IMR-90 (cell line): ENCODE data around the gene ZNF783.

Experiments
- BHLHE40 ChIP-seq: fragments of 150-350 bp; IDR thresholded peaks from 2 replicates; pipeline ENCODE4 v1.6.1; 2016; ENCODE audit warnings: mild to moderate bottlenecking, low read depth, low read length
- MXI1 ChIP-seq: IDR thresholded peaks from 2 replicates; pipeline ENCODE4 v1.6.1; 2012; ENCODE audit warnings: low read depth, mild to moderate bottlenecking, low read length, moderate library complexity, borderline replicate concordance
- POLR2A ChIP-seq: IDR thresholded peaks from 2 replicates; pipeline ENCODE4 v1.6.1; 2012; ENCODE audit warnings: mild to moderate bottlenecking, low read depth, low read length
- RAD21 ChIP-seq: IDR thresholded peaks from 2 replicates; pipeline ENCODE4 v1.6.1; 2012; ENCODE audit warnings: low read length, improper control_type of control experiment
- RCOR1 ChIP-seq: IDR thresholded peaks from 2 replicates; pipeline ENCODE4 v1.6.1; 2012; ENCODE audit warnings: mild to moderate bottlenecking, low read length, improper control_type of control experiment; ENCODE audit not compliant: insufficient replicate concordance
- RFX5 ChIP-seq: IDR thresholded peaks from 2 replicates; pipeline ENCODE4 v1.8.0; 2012; ENCODE audit warnings: low read depth, mild to moderate bottlenecking, low read length, moderate library complexity
- SMC3 ChIP-seq: fragments of 150-350 bp; IDR thresholded peaks from 2 replicates; pipeline ENCODE4 v1.6.1; 2016; ENCODE audit warnings: low read depth, mild to moderate bottlenecking, antibody characterized with exemption, low read length, moderate library complexity
- TF ChIP-seq, protein P1 (sequence below): conservative IDR thresholded peaks from 2 replicates; pipeline ENCODE4 v1.5.1; 2012; ENCODE audit warnings: mild to moderate bottlenecking, low read depth, low read length, improper control_type of control experiment
- TF ChIP-seq, protein P2 (sequence below): fragments of 150-350 bp; IDR thresholded peaks from 2 replicates; pipeline ENCODE4 v1.6.1; 2017; ENCODE audit warnings: mild to moderate bottlenecking, antibody characterized with exemption, low read length, low read depth

DNA sequence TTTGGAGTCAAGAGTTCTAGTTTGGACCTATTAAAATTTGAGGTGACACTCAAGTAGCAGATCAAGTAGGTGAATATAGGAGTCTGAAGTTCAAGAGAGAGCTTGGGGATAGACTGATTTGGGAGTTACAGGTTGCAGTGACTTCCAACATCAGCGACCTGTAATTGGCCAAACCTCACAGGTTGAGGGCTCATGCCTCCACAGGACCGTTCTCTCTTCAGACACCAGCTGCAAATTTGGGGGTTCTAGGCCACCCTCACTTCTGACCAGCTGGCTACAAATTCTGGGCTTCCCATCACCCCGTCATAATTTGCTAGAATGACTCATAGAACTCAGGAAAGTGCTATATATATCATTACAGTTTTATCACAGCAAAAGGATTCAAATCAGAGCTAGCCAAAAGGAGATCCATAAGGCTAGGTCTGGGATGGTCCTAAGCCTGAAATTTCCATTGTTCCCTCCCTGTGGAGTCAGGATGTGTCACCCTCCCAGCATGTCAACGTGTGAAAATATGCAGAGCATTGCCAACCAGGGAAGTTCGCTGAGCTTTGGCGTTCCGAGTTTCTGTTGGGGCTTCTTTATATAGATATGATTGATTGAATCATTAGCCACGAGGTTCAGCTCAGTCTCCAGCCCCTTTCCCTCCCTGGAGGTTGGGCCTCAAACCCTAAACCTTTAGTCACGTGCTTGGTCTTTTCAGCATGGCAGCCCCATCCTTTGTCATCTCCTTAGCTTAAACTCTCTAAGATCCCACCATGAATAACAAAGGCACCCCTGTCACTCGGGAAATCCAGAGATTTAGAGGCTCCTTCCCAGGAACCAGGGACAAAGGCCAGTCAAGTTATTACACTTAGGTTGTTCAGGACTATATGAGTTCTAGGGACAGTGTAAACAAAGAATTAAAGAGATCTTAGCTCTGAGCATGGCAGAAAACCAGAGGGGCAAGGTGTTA lies 43.3 kb upstream of the ZNF783 start:
- TF ChIP-seq RAD21 (no peak), POLR2A (no peak), BHLHE40 (no peak), MXI1 (no peak), SMC3 (no peak), RFX5 (no peak), RCOR1 (no peak)
- TF ChIP-seq, protein P1, sequence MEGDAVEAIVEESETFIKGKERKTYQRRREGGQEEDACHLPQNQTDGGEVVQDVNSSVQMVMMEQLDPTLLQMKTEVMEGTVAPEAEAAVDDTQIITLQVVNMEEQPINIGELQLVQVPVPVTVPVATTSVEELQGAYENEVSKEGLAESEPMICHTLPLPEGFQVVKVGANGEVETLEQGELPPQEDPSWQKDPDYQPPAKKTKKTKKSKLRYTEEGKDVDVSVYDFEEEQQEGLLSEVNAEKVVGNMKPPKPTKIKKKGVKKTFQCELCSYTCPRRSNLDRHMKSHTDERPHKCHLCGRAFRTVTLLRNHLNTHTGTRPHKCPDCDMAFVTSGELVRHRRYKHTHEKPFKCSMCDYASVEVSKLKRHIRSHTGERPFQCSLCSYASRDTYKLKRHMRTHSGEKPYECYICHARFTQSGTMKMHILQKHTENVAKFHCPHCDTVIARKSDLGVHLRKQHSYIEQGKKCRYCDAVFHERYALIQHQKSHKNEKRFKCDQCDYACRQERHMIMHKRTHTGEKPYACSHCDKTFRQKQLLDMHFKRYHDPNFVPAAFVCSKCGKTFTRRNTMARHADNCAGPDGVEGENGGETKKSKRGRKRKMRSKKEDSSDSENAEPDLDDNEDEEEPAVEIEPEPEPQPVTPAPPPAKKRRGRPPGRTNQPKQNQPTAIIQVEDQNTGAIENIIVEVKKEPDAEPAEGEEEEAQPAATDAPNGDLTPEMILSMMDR = no peak
- TF ChIP-seq, protein P2, sequence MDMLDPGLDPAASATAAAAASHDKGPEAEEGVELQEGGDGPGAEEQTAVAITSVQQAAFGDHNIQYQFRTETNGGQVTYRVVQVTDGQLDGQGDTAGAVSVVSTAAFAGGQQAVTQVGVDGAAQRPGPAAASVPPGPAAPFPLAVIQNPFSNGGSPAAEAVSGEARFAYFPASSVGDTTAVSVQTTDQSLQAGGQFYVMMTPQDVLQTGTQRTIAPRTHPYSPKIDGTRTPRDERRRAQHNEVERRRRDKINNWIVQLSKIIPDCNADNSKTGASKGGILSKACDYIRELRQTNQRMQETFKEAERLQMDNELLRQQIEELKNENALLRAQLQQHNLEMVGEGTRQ = no peak
